MG63 (cell line): ENCODE data around the gene NCL. TPM values are rescaled to one million over a fixed set of nuclear protein-coding genes. Genes with fewer than 3 reads are reported as not detected.

Experiments used
- total RNA-seq: library from RNA; depleted of rRNA; stranded (reverse); fragments of >200 nt; shearing (Covaris generic); gene quantifications from 2 replicates; pipeline ENCODE4 v1.2.3, GENCODE V29; 2014; ENCODE audit warnings: low replicate concordance; rRNA removed

NCL gene
- total RNA-seq, 1 experiment from 2014 or later: 176 TPM

Other genes with a start within 250 kb of the NCL start
- gene B3GNT7, start 68.8 kb downstream of the NCL start, total RNA-seq: 0.23 TPM in 1 of 2 replicates, not detected in the other
- gene NMUR1, start 66.0 kb upstream of the NCL start, total RNA-seq: not detected in 2 replicates
- not detected in 2 replicates for gene TEX44, start 128.4 kb upstream of the NCL start, total RNA-seq
- gene PTMA, start 244.0 kb upstream of the NCL start, total RNA-seq: 1,493 and 1,533 TPM in 2 replicates